ENCODE data around the gene NLGN1.

- TF ChIP-seq CTCF (IDR thresholded peaks at IDR 0.05) (no peak), POLR2A (IDR thresholded peaks at IDR 0.05) (no peak)
Measured at GRCh38 chr3:173814809-173815208, 417.3 kb downstream of the NLGN1 start.

Measured in lower leg skin (tissue), 3 donors.